Measurements from ENCODE around the gene MKS1. TPM values are rescaled to one million over a fixed set of nuclear protein-coding genes. Genes with fewer than 3 reads are reported as not detected.

The MKS1 gene
- polyA plus RNA-seq, 1 experiment, result 14.1 TPM

- no peak for TF ChIP-seq CTCF (IDR thresholded peaks at IDR 0.05; ENCODE audit: insufficient read depth, low read depth, low read length)
- POLR2A ChIA-PET, result no interaction called here
- DNase-seq (ENCODE audit: low read depth), result no peak
- H3K4me3 ChIP-seq (ENCODE audit: low read depth, low read length), result no peak overlapping the region
- CTCF ChIA-PET, result interaction anchor here (1.7 kb wide), 1 partner anchor 8 kb away, joined by 5 read pairs; no protein-coding TSS in a partner anchor
- H3K27me3 ChIP-seq (ENCODE audit: control insufficient read depth, insufficient read depth, low read length), result peaks cover 16% of the 10 kb centered on the region
- H3K36me3 ChIP-seq (ENCODE audit: control insufficient read depth, insufficient read depth, low read length), result no peaks in the 10 kb centered on the region
Observed at GRCh38 chr17:58242171-58242784, 23.2 kb upstream of the MKS1 start.

- CTCF ChIA-PET, result no interaction called here
- POLR2A ChIA-PET, result no interaction called here
- peaks cover 20% of the 10 kb centered on the region for H3K27me3 ChIP-seq (ENCODE audit: control insufficient read depth, insufficient read depth, low read length)
Observed at GRCh38 chr17:58239987-58240386, 20.9 kb upstream of the MKS1 start.

GRCh38 chr17:58238147-58238634 lies 19.1 kb upstream of the MKS1 start, which contains the start of gene LPO:
LPO (plus strand) TSS chr17:58238584; CDS start chr17:58242980, 4,396 bp downstream.
- no peak for DNase-seq (ENCODE audit: low read depth)
- ChIA-PET CTCF (interaction anchor here (4.4 kb wide), 1 partner anchor 10 kb away, joined by 50 read pairs; no protein-coding TSS in a partner anchor), POLR2A (no interaction called here)
- Histone ChIP-seq H3K36me3 (ENCODE audit: control insufficient read depth, insufficient read depth, low read length) (no peaks in the 10 kb centered on the region), H3K4me3 (ENCODE audit: low read depth, low read length) (no peak within 1 kb of the TSS), H3K27me3 (ENCODE audit: control insufficient read depth, insufficient read depth, low read length) (peaks cover 21% of the 10 kb centered on the region)
- no peak for TF ChIP-seq CTCF (IDR thresholded peaks at IDR 0.05; ENCODE audit: insufficient read depth, low read depth, low read length)

More at GRCh38 chr17:58239987-58240386, 20.9 kb upstream of the MKS1 start:
- no peak for TF ChIP-seq CTCF (IDR thresholded peaks at IDR 0.05; ENCODE audit: insufficient read depth, low read depth, low read length)
- H3K4me3 ChIP-seq (ENCODE audit: low read depth, low read length), result no peak overlapping the region
- DNase-seq (ENCODE audit: low read depth), result no peak
- H3K36me3 ChIP-seq (ENCODE audit: control insufficient read depth, insufficient read depth, low read length), result no peaks in the 10 kb centered on the region

GRCh38 chr17:58236394-58236793 lies 17.3 kb upstream of the MKS1 start:
- H3K27me3 ChIP-seq (ENCODE audit: control insufficient read depth, insufficient read depth, low read length), result peaks cover 18% of the 10 kb centered on the region
- no peak for TF ChIP-seq CTCF (IDR thresholded peaks at IDR 0.05; ENCODE audit: insufficient read depth, low read depth, low read length)
- no peaks in the 10 kb centered on the region for H3K36me3 ChIP-seq (ENCODE audit: control insufficient read depth, insufficient read depth, low read length)
- ChIA-PET POLR2A (no interaction called here), CTCF (interaction anchor here (1.3 to 4.4 kb wide), 3 partner anchors 12 to 403 kb away, joined by 4 to 50 read pairs (median 4); no protein-coding TSS in a partner anchor)
- DNase-seq (ENCODE audit: low read depth), result no peak
- H3K4me3 ChIP-seq (ENCODE audit: low read depth, low read length), result no peak overlapping the region

GRCh38 chr17:58235821-58236220 lies 16.8 kb upstream of the MKS1 start:
- POLR2A ChIA-PET, result no interaction called here
- no peak for TF ChIP-seq CTCF (IDR thresholded peaks at IDR 0.05; ENCODE audit: insufficient read depth, low read depth, low read length)
- Histone ChIP-seq H3K36me3 (ENCODE audit: control insufficient read depth, insufficient read depth, low read length) (no peaks in the 10 kb centered on the region), H3K4me3 (ENCODE audit: low read depth, low read length) (no peak overlapping the region), H3K27me3 (ENCODE audit: control insufficient read depth, insufficient read depth, low read length) (peaks cover 17% of the 10 kb centered on the region)
- CTCF ChIA-PET, result interaction anchor here (0.6 to 4.4 kb wide), 3 partner anchors 13 to 35 kb away, joined by 3 to 50 read pairs (median 4); no protein-coding TSS in a partner anchor
- no peak for DNase-seq (ENCODE audit: low read depth)

Measured in BJ (cell line).